ENCODE data around the gene HMCN2.
"Not testable (repeated sequence)": the region's sequence is repeated elsewhere in the genome, so short reads cannot be mapped to it uniquely, and the experiment has no call there.

The HMCN2 gene

DNA sequence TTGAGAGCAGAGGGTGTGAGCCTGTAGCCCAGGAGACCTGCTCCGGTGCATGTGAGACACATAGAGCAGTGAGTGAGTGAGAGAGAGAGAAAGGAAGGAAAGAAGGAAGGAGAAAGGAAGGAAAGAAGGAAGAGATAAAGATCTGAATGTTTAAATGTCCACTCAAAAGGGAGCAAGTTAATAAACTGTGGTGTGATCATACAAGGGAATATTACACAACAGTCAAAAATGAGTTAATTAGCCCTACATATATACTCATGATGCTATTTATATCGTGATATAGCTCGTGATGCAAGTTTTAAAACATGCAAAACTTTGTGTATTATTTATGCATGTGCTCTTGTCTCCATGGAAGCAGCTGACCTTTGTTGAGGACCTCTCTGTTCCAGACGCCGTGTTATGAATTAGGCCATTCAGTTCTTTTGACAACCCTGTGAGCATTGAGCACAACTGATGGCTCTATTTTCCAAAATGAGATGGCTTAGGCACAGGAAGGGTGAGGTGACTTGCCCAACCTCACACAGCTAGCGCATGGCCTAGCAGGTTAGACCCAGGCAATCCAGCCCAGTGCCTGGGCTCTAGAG, 70.6 kb downstream of the HMCN2 start:
- H3K4me2 ChIP-seq: no peak overlapping the region
- H3K9ac ChIP-seq: no peak overlapping the region
- H3K27me3 ChIP-seq: no peaks in the 10 kb centered on the region
- H3K36me3 ChIP-seq: no peaks in the 10 kb centered on the region
- H3K9me3 ChIP-seq: no peaks in the 10 kb centered on the region
- no peak overlapping the region for H3K4me3 ChIP-seq
- no peak overlapping the region for H3K27ac ChIP-seq
- H4K20me1 ChIP-seq: no peaks in the 10 kb centered on the region
- TF ChIP-seq Cebpa-rat (IDR thresholded peaks at IDR 0.05): no peak
- peaks cover 37% of the 10 kb centered on the region for H3K4me1 ChIP-seq

DNA sequence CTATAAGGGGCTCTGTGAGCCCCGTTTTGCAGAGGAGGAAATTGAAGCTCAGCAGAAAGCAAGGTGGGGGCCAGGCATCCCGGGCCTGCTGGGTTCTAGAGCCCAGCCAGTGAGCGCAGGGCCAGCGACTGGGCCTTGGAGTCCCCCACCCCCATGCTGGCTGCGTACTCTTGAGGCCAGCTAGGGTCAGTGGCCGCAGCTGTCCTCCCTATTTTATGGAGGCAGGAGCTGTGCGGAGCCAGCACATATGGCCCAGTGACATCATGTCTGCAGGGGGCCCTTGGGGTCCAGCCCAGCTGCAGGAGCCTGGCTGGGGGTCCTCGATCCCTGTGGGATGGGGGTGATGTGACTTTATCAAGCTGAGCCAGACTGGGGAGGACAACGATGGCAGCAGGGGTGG, 71.3 kb downstream of the HMCN2 start:
- no peak for TF ChIP-seq Cebpa-rat (IDR thresholded peaks at IDR 0.05)
- Histone ChIP-seq H4K20me1 (no peaks in the 10 kb centered on the region), H3K4me2 (no peak overlapping the region), H3K9me3 (no peaks in the 10 kb centered on the region), H3K27ac (no peak overlapping the region), H3K4me1 (peaks cover 37% of the 10 kb centered on the region), H3K36me3 (no peaks in the 10 kb centered on the region), H3K9ac (no peak overlapping the region), H3K4me3 (no peak overlapping the region), H3K27me3 (no peaks in the 10 kb centered on the region)

DNA sequence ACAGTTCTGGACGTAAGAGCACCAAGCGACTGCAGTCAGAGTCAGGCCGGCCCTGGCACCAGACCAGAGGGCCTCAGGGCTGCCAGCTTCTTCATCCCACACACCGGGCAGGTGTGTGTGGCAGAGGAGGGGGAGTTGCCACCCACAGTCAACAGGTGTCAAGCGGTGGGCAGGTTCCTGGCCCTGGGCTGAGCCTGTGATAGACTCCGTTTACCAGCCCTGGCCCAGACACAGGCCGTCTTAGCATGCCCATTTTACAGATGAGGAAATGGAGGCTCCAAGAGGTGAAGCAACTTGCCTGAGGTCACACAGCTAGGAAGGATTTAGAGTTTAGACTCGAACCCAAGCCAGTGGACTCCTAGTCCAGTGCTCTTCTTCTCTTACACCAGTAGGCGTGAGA, 71.8 kb downstream of the HMCN2 start:
- H3K27ac ChIP-seq: no peak overlapping the region
- no peaks in the 10 kb centered on the region for H3K36me3 ChIP-seq
- TF ChIP-seq Cebpa-rat (IDR thresholded peaks at IDR 0.05): no peak
- no peak overlapping the region for H3K4me3 ChIP-seq
- no peaks in the 10 kb centered on the region for H3K9me3 ChIP-seq
- no peak overlapping the region for H3K9ac ChIP-seq
- no peak overlapping the region for H3K4me2 ChIP-seq
- H3K27me3 ChIP-seq: no peaks in the 10 kb centered on the region
- no peaks in the 10 kb centered on the region for H4K20me1 ChIP-seq
- peaks cover 33% of the 10 kb centered on the region for H3K4me1 ChIP-seq

DNA sequence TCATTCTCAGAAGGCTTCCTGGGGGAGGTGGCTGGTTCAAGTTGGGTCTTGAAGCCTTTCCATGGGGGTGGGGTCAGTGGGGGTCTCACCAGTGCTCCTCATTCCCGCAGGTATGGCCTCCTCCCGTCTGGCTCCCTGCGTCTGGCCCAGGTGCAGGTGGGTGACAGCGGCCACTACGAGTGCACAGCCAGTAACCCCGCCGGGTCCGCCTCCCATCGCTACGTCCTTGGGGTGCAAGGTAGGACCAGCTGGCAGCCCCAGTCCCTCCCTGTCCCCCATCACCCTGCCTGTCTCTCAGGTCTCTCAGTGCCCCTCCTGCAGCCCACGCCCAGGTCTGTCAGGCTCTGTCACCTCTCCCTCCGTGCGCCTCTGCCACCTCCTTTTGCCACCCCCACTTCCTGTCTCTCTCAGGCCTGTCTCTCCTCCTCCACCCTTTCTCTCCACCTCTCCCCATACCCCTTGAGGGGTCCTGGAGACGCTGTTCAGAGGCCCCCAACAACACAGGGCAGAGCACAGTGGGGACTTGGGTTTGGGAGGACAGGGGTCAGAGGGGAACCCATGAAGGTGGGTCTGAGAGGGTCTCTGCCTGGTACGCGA, 72.3 kb downstream of the HMCN2 start:
- Histone ChIP-seq H3K4me3 (no peak overlapping the region), H3K9me3 (no peaks in the 10 kb centered on the region), H4K20me1 (no peaks in the 10 kb centered on the region), H3K27me3 (no peaks in the 10 kb centered on the region), H3K9ac (no peak overlapping the region), H3K36me3 (no peaks in the 10 kb centered on the region), H3K4me2 (no peak overlapping the region), H3K27ac (no peak overlapping the region), H3K4me1 (peaks cover 27% of the 10 kb centered on the region)
- no peak for TF ChIP-seq Cebpa-rat (IDR thresholded peaks at IDR 0.05)

DNA sequence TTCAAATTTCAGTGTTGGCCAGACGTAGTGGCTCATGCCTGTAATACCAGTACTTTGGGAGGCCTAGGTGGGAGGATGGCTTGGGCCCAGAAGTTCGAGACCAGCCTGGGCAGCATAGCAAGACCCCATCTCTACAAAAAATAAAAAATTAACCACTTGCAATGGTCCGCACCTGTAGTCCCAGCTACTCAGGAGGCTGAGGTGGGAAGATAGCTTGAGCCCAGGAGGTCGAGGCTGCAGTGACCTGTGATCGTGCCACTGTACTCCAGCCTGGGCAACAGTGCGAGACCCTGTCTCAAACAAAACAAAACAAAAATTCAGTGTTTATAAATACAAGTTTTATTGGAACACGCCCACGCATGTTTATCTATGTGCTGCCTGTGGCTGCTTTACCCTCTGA, 73.3 kb downstream of the HMCN2 start:
- not testable (repeated sequence) for H4K20me1 ChIP-seq, H3K9me3 ChIP-seq, H3K27ac ChIP-seq, H3K27me3 ChIP-seq, H3K4me2 ChIP-seq, H3K9ac ChIP-seq, H3K4me3 ChIP-seq, H3K36me3 ChIP-seq
- peaks cover 23% of the 10 kb centered on the region for H3K4me1 ChIP-seq

DNA sequence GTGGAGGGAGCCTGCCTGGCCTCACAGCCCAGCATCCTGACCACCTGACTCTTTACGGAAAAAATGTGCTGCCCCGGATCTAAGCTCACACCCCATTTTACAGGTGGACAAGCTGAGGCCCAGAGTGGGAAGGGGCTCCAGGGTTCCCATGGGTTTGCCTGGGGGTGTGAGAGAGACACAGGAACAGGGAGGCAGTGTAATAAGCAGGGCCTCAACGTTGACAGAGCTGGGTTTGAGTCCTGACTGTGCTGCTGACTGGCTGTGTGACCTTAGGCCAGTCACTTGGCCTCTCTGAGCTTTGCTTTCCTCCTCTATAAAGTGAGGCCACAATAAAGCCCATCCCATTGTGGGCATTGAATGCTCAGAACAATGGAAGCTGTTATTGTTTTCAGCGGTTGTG, 73.7 kb downstream of the HMCN2 start:
- TF ChIP-seq Cebpa-rat (IDR thresholded peaks at IDR 0.05): no peak
- Histone ChIP-seq H3K9me3 (no peaks in the 10 kb centered on the region), H3K27me3 (no peaks in the 10 kb centered on the region), H3K27ac (no peak overlapping the region), H3K9ac (no peak overlapping the region), H3K4me3 (no peak overlapping the region), H3K4me2 (no peak overlapping the region), H4K20me1 (no peaks in the 10 kb centered on the region), H3K36me3 (no peaks in the 10 kb centered on the region), H3K4me1 (peaks cover 23% of the 10 kb centered on the region)

DNA sequence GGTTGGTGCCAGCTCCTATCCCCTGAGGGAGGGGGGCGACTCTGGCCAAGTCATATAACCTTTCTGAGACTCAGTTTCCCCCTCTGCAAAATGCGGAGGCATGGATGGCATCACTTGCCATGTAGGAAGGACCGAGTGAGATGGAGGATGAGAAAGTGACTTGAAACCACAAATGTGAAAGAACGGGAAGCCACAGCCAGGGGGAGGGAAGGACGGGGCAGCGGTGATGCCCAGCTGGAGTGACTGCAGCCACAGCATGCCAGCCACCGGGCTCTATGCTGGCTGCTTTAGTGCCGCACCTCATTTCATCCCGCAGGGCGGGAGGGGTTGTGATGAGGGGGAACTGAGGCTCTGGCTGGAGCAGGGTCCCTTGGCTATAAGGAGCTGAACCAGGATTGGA, 74.5 kb downstream of the HMCN2 start:
- Histone ChIP-seq H3K27me3 (no peaks in the 10 kb centered on the region), H3K9me3 (no peaks in the 10 kb centered on the region), H3K4me2 (no peak overlapping the region), H4K20me1 (no peaks in the 10 kb centered on the region), H3K9ac (no peak overlapping the region), H3K4me1 (peaks cover 22% of the 10 kb centered on the region), H3K27ac (no peak overlapping the region), H3K4me3 (no peak overlapping the region), H3K36me3 (no peaks in the 10 kb centered on the region)
- TF ChIP-seq Cebpa-rat (IDR thresholded peaks at IDR 0.05): no peak

DNA sequence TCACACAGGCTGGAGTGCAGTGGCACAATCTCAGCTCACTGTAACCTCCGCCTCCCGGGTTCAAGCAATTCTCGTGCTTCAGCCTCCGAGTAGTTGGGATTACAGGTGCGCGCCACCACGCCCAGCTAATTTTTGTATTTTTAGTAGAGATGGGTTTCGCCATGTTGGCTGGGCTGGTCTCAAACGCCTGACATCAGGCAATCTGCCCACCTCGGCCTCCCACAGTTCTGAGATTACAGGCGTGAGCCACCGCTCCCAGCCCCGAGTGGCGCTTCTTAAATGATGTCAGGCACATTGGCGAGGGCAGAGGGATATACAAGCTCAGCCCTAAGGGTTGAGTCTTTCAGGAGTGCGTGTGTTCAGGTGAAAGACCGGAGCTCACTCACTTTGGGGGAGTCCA, 75.0 kb downstream of the HMCN2 start:
- not testable (repeated sequence) for H3K27me3 ChIP-seq, H4K20me1 ChIP-seq, H3K27ac ChIP-seq, H3K9me3 ChIP-seq, H3K9ac ChIP-seq, H3K4me3 ChIP-seq, H3K36me3 ChIP-seq, H3K4me2 ChIP-seq
- H3K4me1 ChIP-seq: peaks cover 22% of the 10 kb centered on the region

DNA sequence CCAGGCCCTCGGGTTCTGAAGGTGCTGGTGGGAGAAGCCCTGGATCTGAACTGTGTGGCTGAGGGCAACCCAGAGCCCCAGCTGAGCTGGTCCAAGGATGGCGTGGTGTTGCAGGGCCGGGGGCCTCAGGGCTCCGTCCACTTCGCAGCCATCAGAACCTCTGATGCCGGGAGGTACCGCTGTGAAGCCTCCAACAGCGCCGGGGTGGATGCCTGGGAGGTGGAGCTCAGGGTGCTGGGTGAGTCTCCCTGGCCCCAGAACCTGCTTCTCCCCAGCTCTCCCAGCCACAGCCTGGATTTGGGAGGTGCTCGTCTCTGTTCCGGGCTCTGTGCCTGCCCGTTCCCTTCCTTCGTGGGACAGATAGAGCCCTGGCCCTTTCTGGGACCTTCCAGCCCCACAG, 75.6 kb downstream of the HMCN2 start:
- no peak for TF ChIP-seq Cebpa-rat (IDR thresholded peaks at IDR 0.05)
- Histone ChIP-seq H4K20me1 (no peaks in the 10 kb centered on the region), H3K36me3 (no peaks in the 10 kb centered on the region), H3K9me3 (no peaks in the 10 kb centered on the region), H3K27ac (no peak overlapping the region), H3K9ac (no peak overlapping the region), H3K4me3 (no peak overlapping the region), H3K4me1 (peaks cover 22% of the 10 kb centered on the region), H3K4me2 (no peak overlapping the region), H3K27me3 (no peaks in the 10 kb centered on the region)

DNA sequence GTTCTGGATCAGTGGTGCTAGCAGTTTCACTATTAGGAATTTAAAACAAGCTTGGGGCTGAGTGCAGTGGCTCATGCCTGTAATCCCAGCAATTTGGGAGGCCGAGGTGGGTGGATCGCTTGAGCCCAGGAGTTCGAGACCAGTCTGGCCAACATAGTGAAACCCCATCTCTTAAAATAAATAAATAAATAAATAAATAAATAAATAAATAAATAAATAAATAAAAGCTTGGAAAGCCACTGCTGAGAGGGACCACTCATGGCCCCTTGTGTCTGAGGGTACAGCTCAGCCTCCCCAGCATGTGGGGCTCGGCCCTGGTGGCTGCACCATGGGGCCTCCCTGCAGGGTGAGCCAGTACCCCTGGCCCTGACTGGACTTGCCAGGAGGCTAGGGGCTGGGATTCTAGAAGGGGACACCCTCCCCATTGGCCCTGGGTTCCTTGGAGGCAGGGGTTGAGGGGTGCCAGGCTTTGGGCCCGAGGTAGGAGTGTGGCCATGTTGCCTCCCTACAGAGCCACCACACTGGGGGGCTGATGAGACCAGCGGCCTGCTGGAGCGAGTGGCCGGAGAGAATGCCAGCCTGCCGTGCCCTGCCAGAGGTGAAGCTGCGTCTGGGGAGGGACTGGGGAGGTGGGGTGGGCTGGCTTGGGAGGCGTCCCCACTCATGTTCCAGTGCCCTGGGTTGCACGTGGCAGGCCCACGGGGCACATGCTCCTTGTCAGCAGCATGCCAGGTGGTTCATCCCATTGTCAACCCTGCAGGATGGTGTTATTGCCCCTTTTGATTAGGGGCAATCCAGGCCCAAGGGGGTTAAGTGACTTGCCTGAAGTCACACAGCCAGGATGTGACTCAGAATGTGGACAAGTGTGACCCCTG, 76.5 kb downstream of the HMCN2 start:
- Histone ChIP-seq H3K27ac (no peak overlapping the region), H4K20me1 (no peaks in the 10 kb centered on the region), H3K4me1 (peaks cover 22% of the 10 kb centered on the region), H3K27me3 (no peaks in the 10 kb centered on the region), H3K9ac (no peak overlapping the region), H3K36me3 (no peaks in the 10 kb centered on the region), H3K4me3 (no peak overlapping the region), H3K9me3 (no peaks in the 10 kb centered on the region), H3K4me2 (no peak overlapping the region)
- TF ChIP-seq Cebpa-rat (IDR thresholded peaks at IDR 0.05): no peak

Data from BLaER1 (cell line).